ENCODE results near the gene HNRNPL. TPM values are rescaled to one million over a fixed set of nuclear protein-coding genes. Genes with fewer than 3 reads are reported as not detected.

HNRNPL gene
- total RNA-seq (2014; rRNA removed; shearing (Covaris generic)) = 304 and 320 TPM in 2 replicates

GRCh38 chr19:38849860-38850435 is at the start of gene HNRNPL:
HNRNPL (minus strand) TSS chr19:38849986; CDS start chr19:38849966, 20 bp downstream.

DNA sequence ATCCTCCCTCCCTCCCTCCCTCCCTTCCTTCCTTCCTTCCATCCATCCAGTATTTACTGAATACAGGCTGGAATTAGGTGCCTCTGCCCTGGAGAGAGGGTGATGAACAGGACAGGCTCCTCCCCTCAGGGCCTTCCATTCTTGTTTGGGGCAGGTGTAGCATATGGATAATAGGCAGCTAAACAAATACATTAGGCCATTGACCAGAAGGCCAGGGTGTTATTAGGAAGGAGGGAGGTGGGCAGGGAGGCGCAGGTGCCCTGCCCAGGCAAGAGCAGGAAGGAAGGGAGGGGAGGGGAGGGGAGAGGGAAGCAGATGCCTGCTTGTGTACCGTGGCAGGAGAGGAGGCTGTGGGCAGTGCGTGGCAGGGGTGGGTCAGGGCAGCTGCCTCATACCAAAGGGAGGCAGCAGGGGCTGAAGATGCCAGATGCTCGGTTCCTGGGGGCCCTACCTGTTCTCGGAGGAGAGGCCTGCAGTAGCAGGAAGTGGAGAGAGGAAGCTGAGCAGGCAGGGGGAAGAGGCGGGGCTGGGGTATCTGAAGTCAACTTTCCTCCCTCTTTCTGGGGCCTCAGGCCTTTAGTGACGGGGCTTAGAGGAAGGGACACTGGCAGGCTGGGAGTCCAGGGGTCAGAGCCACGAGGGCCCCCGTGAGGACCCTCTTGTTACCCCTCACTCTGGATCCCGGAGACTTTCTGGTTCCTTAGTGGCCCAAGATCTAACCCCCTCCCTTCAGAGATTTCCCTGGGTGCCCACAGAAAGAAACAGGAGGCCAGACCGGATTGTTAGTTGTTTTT is 28.2 kb upstream of the HNRNPL start, which contains the start of gene RINL:
Gene RINL (minus strand): TSS at position 495 of the 794 bp plus-strand sequence. CDS start 1,533 bp downstream, outside the sequence.

DNA sequence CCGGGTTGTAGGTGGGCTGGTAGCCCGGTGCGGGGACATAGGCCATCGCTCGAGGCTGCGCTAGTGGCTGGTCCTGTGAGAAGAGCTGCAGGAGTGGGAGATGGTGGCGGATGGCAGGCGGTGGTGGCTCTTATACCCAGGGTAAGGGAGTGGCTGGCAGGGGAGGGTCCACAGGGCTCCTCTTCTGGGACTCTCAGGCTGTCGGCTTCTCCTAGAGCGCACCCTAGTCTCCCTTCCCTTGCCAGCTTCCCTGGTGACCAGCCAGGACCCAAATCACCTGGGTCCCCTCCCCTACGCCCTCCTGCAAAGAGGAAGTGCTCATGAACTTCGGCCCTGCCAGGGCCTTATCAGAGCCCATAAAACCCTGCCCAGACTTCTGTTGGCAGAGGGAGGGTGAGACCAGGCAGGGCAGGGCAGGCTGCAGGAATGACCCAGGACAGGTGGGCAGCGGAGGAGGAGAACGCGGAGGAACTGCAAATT is 36.9 kb downstream of the HNRNPL start, which contains the start of gene LGALS4:
Gene LGALS4 (minus strand): TSS at position 105 of the 480 bp plus-strand sequence. CDS start 59 bp downstream, at position 46.

DNA sequence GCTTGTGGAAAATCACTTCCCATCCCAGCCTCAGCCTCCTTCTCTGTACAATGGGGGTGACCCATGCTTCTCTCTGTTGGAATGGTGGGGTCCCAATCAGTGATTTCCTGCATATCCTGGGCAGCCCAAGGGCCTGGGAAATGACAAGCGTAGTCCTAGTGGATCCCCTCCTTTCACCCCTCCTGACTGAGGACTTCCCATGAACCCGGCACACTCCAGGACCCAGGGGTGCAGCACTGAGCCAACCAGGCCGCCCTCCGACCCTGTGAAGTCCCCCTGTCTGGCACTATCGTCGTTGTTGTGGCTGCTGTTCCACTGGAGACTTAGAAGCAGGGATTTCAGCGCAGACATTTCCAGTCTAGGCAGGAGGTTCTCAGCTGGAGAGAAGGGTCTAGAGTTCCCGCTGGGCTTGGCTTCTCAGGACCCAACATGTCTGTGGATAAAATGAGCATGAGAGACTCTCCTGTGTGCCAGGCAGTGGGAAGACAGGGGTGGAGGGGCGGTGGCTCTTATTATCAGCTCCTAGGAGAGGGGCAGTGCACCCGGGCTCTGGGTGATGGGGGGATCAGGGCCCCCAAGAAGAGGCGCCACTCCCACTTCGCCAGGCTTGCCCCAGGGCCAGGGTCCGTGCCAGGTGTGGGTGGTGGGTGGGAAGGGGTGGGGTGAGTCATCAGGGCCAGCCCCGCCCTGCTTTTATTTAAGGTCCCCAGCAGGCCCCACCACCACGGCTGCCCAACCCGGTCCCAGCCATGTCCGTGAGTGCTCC is 61.1 kb downstream of the HNRNPL start, which contains the start of gene LGALS7B:
Gene LGALS7B (plus strand): TSS at position 723 of the 766 bp plus-strand sequence. CDS start 27 bp downstream, at position 750.

Small RNA genes within 50 kb of the gene (small RNA-seq; reads per million reads assigned to genes)
- gene RNU6-140P = not detected

Other genes starting within 250 kb of the HNRNPL start
- 0.34 and 1.3 TPM in 2 replicates for gene MAP4K1, start 232.0 kb downstream of the HNRNPL start, total RNA-seq (2014; rRNA removed; shearing (Covaris generic))
- gene EIF3K, start 230.8 kb downstream of the HNRNPL start, total RNA-seq (2014; rRNA removed; shearing (Covaris generic)) = 452 and 462 TPM in 2 replicates
- 607 and 674 TPM in 2 replicates for gene ACTN4, start 202.3 kb downstream of the HNRNPL start, total RNA-seq (2014; rRNA removed; shearing (Covaris generic))
- gene CAPN12, start 105.5 kb downstream of the HNRNPL start, total RNA-seq (2014; rRNA removed; shearing (Covaris generic)) = 0.91 TPM in 1 of 2 replicates, not detected in the other
- not detected in 2 replicates for gene LGALS7, start 76.5 kb downstream of the HNRNPL start, total RNA-seq (2014; rRNA removed; shearing (Covaris generic))
- 2.8 TPM in 1 of 2 replicates, not detected in the other for gene LGALS7B, start 60.8 kb downstream of the HNRNPL start, total RNA-seq (2014; rRNA removed; shearing (Covaris generic))
- gene LGALS4, start 37.0 kb downstream of the HNRNPL start, total RNA-seq (2014; rRNA removed; shearing (Covaris generic)) = 0.57 TPM in 1 of 2 replicates, not detected in the other
- 121 and 136 TPM in 2 replicates for gene ECH1, start 18.2 kb downstream of the HNRNPL start, total RNA-seq (2014; rRNA removed; shearing (Covaris generic))
- 7.7 and 10.1 TPM in 2 replicates for gene RINL, start 28.3 kb upstream of the HNRNPL start, total RNA-seq (2014; rRNA removed; shearing (Covaris generic))
- gene SIRT2, start 49.6 kb upstream of the HNRNPL start, total RNA-seq (2014; rRNA removed; shearing (Covaris generic)) = 24.5 and 28.9 TPM in 2 replicates
- gene NFKBIB, start 50.0 kb upstream of the HNRNPL start, total RNA-seq (2014; rRNA removed; shearing (Covaris generic)) = 31.7 and 36.6 TPM in 2 replicates
- 3.0 and 3.5 TPM in 2 replicates for gene CCER2, start 62.2 kb upstream of the HNRNPL start, total RNA-seq (2014; rRNA removed; shearing (Covaris generic))
- 44.7 and 46.8 TPM in 2 replicates for gene SARS2, start 80.8 kb upstream of the HNRNPL start, total RNA-seq (2014; rRNA removed; shearing (Covaris generic))
- gene MRPS12, start 81.0 kb upstream of the HNRNPL start, total RNA-seq (2014; rRNA removed; shearing (Covaris generic)) = 86.4 and 103 TPM in 2 replicates
- gene FBXO17, start 125.8 kb upstream of the HNRNPL start, total RNA-seq (2014; rRNA removed; shearing (Covaris generic)) = 23.3 and 31.7 TPM in 2 replicates
- 12.2 and 21.4 TPM in 2 replicates for gene FBXO27, start 182.6 kb upstream of the HNRNPL start, total RNA-seq (2014; rRNA removed; shearing (Covaris generic))
- not detected in 2 replicates for gene ACP7, start 234.4 kb upstream of the HNRNPL start, total RNA-seq (2014; rRNA removed; shearing (Covaris generic))

Measured in A375 (cell line).